HG02870 (cell line): Measurements from ENCODE around the gene TMEM151A.
A peak's percentile ranks its signal among the peaks of the same experiment; 100 is the strongest.

ENCODE experiments used
- ATAC-seq: cut with Tn5 transposase; IDR thresholded peaks from one replicate; pipeline ENCODE4 v1.9.1; 2021; ENCODE audit warnings: mild to moderate bottlenecking, moderate library complexity; ENCODE audit not compliant: unreplicated experiment

TMEM151A gene

DNA sequence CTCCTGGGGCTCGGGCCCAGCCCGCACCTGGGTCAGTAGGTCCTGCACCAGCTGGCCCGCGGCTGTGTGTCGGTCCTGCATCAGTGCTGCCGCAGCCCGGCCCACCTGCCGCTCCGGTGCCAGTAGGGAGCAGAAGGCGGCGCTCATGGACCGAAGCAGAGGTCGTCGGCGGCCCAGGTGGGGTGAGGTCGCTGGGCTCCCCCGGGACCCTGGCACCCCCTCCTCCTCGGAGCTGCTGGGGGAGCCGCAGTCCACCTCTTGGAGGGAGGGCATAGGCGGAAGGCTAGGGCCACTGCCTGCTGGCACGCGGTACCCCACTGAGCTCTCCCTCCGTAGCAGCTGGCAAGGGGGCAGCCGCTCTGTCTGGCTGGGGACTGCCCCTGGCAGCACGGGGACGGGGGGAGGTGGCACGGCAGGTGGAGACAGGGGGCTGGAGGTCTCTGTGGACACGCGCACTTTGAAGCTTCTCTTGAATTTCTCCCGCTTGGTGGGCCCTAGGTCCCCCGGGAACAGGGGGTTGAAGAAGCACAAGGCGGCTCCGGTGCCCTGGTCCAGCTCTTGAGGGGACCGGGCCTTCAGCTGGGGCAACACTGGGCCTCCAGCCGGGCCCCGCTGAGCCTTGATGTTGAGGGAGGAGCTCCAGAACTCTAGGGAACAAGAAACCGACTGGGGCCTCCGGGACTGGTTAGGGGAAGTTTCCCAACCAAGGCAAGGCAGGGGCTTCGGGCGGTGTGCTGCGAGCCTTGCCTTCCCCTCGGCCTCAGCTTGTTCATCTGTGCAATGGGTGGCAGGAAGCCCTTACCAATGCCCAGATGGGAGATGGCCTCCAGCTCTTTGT lies 43.1 kb downstream of the TMEM151A start:
- ATAC-seq: no peak

- ATAC-seq: no peak
Measured at GRCh38 chr11:66335531-66336233, 44.0 kb downstream of the TMEM151A start.

GRCh38 chr11:66336234-66337102 lies 44.8 kb downstream of the TMEM151A start, which contains the start of gene RIN1:
RIN1 (minus strand) TSS chr11:66336434; CDS start chr11:66336402, 32 bp downstream.
- ATAC-seq: peak; percentile 60

- ATAC-seq: no peak
Measured at GRCh38 chr11:66337103-66337899, 45.6 kb downstream of the TMEM151A start.

GRCh38 chr11:66338276-66339161 lies 46.8 kb downstream of the TMEM151A start:
- no peak for ATAC-seq

- ATAC-seq: no peak
Measured at GRCh38 chr11:66339162-66339675, 47.5 kb downstream of the TMEM151A start.

GRCh38 chr11:66339686-66340483 lies 48.2 kb downstream of the TMEM151A start:
- ATAC-seq: no peak

GRCh38 chr11:66340596-66341501 lies 49.2 kb downstream of the TMEM151A start:
- ATAC-seq: no peak

- ATAC-seq: no peak
Measured at GRCh38 chr11:66341502-66342126, 49.9 kb downstream of the TMEM151A start.

DNA sequence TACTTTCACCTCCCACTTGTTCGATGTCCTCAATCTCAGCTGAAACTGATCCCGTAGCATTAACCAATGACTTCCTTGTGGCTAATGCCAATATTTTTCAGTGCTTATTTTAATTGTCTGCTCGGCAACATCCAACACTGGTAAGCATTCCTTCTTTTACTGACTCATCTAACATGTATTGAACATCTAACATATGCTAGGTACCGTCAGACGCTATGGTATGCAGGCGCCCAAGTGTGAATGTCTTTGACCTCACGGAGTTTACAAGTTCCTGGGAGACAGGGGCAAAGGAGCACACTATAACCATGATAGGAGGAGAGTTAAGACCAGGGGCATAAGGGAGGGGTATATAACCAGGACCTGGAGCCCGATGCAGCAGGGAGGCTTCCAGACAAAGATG lies 51.5 kb downstream of the TMEM151A start:
- no peak for ATAC-seq

DNA sequence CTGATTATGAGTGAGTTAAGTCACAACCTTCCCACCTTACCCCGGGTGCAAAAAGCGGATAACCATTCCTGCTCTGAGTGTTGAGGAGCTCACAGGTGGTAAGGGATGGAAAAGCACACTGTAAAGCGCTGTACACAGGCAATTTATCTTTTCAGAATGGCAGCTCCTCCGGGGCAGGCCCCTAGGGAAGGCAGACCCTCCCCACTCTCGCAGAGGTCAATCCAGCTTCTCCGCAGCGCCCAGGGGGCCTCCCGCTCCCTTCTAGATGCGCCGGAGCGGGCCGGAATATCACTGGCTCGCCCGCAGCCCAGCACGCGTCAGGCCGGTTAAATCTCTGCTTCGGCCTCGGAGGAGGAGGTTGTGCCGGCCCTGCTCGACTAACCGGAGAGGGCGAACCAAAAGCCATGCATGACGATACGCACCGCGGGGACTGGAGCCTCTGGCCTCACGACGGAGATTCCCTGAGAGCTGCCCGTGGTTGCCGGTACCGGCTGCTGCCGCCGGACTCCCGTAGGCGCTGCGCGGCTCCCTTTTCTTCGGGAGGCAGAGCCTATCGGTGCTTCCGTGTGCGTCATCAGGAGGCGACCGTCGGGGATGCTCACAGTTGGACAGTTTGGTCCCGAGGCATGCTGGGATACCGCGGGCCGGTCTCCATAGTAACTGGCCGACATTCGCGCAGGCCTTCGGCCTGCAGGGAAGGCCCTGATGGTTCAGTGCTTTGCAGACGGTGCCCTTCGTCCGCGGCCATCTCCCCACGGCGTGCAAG lies 53.0 kb downstream of the TMEM151A start, which contains the start of gene BRMS1:
BRMS1 (minus strand) TSS at position 555 of the 766 bp plus-strand sequence. CDS start 2,870 bp downstream, outside the sequence.
- ATAC-seq: peak; percentile 64

GRCh38 chr11:66345316-66345649 lies 53.6 kb downstream of the TMEM151A start:
- ATAC-seq: no peak
